ENCODE data around the gene RANBP1.

The RANBP1 gene

DNA sequence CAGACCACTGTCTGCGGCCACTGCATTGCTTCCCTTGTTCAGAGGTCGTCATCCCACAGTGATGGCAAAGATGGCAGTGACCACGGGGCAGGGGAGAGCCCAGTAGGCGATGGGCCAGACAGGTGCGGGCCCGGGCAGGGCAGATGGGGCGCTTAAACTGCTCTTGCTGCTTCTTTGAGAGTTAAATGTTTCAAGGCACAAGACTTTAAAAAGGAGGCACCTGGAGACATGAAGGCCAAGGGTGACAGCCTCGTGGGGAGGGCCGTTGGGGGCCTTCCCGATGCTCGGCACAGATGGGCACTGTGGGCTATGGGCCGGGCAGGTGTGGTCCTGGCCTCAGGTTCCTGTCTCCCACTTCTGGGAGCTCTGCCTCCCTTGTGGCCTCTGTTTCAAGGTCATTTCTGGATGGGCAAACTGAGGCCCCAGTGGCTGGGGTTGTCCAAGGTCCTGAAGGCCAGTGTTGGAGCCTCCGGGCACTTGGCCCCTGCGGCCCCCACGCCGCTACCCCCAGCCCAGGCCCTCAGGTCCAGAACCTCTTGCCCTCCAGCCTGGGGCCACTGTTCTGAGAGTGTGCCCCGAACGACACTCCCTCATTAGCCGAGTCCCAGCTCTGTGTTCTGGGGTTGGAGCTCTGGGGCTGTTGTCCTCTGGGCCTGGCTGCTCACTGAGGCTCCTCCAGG lies 51.9 kb downstream of the RANBP1 start:
- no peak for DNase-seq (ENCODE audit: low read depth in 1 of 2, low spot score in 1 of 2)

DNA sequence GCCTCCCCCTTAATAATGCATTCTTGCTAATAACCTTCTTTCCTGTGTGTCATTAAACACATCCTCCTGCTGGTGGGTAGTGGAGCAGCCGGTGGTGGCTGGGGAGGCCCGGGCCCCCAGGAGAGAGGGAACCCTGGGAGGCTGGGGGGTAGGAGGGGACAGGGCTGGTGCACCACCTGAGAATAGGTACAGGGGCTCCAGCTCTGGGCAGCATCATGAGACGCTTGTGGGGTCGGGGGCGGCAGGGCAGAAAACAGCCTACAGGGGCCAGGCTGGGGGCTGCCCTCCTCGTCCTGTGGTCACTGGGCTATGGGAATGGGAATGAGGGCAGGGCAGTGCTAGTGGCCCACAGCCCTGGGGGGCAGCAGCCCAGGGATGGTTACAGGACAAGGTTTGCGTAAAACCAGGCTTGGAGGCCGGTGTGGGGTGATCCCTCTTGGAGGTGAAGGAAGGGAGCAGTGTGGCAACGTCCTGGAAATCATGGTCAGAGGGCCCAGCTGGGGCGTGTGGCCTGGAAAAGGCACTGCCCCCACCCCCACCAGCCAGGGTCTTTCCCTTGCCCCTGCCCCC lies 53.4 kb downstream of the RANBP1 start:
- no peak for DNase-seq (ENCODE audit: low read depth in 1 of 2, low spot score in 1 of 2)

DNA sequence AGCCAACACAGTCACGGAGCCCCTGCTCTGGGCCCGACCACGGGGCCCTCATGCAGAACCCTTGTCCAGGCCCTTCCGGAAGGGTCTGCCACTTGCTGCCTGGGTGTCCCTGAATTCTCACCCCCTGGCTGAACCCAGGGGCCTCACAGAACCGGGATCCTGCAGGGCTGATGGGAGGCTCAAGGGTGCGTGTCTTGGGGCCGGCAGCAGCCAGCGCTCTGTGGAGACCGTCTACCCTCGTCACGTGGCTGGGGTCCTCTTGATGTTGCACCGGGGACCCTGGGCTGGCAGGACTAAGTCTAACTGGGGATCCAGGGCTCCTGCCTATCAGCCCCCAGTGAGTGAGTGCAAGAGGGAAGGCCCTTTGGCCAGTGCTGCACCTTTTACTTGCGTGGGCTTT lies 54.3 kb downstream of the RANBP1 start:
- no peak for DNase-seq (ENCODE audit: low read depth in 1 of 2, low spot score in 1 of 2)

DNA sequence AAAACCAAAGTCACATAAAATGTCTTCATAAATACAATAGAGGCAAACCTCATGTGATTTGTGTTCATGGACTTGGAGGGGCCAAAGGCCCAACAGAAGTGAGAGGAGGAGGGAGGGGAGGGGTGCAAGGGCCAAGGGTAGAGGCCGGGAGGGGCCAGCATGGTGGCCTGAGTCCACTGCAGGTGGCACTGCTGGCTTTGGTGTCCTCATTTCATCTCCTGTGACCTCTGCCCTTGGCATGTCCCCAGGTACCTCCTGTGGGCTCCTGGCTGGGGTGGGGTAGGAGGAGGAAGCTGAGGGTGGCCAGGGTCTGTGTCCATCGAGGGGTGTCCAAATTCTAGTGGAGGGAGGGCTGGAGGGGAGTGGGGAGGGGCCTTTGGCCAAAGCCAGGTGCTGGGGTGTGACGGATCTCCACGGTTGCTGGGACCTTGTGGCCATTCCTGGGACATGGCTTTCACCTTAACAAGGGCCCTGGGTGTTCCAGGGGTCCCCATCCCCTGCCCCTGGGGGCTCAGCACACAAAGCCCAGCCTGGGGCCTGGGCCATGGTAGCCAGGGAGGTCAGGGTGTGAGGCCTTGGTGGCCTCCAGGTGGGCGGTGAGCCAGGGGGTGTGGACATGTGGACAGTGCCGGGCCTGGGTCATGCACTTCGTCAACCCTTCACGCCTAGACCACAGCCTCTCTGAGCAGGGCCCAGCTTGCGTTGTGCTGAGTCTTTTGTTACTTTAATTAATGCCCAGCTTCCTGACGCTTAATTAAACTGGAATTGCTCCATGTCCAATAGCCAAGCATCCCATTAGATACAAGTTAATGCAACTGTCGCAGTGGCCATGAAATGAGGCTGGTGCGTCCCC lies 55.6 kb downstream of the RANBP1 start:
- no peak for DNase-seq (ENCODE audit: low read depth in 1 of 2, low spot score in 1 of 2)

DNA sequence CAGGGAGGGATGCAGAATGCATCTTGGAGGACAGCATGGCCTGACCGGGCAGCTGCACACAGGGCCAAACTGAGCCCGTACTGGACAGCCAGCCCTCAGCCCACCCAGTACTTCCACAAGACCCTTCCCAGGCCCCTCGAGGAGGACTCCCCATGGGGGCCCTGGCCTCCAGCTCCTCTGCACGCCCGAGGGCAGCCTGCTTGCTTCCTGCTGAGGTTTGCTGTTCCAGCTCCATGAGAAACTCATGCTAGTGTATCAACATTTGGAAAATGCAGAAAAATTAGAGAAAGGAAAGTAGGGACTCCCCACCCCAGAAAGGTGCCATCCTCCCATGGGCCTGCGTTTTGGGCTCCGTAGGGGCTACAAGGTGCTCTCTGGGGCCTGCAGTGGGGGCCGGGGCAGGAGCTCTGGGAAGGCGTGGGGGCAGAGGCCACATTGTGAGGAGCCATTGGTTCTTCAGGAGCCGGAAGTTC lies 56.3 kb downstream of the RANBP1 start:
- DNase-seq (ENCODE audit: low read depth in 1 of 2, low spot score in 1 of 2) = no peak

DNA sequence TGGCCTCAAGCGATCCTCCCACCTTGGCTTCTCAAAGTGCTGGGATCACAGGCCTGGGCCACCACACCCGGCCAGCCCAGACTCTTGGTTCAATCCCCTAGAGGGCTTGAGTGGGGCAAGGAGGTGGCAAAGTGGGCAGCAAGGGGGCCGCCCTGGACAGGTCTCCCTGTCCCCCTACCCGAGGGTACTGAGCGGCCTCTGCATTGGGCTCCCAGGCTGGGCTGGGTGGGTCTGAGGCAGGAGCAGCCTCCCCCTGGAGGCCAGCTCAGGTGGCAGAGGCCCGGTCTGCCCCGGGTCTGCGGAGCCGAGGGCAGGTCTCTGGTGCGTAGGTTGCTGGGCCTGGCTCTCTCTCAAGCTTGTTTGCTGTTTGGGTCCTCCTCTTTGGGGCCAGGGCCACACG lies 57.3 kb downstream of the RANBP1 start:
- DNase-seq (ENCODE audit: low read depth in 1 of 2, low spot score in 1 of 2) = no peak

DNA sequence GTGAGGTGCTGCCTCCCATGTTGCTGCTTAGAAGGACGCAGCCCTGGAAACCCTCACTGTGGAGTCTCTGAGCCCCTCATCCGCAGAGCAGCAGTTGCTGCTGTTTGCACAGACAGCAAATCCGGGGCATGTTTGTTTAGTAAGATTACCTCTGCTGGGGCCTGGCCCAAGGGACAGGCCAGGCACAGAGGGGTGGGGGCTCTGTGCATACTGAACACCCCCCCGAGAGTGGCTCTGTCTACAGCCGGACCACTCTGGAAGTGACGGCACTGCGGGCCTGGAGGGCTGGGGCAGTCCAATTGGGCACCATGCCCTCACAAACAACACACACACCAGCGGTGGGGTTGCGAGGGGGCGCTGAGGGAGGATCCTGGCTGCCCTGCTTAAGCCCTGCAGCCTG lies 57.9 kb downstream of the RANBP1 start:
- no peak for DNase-seq (ENCODE audit: low read depth in 1 of 2, low spot score in 1 of 2)

DNA sequence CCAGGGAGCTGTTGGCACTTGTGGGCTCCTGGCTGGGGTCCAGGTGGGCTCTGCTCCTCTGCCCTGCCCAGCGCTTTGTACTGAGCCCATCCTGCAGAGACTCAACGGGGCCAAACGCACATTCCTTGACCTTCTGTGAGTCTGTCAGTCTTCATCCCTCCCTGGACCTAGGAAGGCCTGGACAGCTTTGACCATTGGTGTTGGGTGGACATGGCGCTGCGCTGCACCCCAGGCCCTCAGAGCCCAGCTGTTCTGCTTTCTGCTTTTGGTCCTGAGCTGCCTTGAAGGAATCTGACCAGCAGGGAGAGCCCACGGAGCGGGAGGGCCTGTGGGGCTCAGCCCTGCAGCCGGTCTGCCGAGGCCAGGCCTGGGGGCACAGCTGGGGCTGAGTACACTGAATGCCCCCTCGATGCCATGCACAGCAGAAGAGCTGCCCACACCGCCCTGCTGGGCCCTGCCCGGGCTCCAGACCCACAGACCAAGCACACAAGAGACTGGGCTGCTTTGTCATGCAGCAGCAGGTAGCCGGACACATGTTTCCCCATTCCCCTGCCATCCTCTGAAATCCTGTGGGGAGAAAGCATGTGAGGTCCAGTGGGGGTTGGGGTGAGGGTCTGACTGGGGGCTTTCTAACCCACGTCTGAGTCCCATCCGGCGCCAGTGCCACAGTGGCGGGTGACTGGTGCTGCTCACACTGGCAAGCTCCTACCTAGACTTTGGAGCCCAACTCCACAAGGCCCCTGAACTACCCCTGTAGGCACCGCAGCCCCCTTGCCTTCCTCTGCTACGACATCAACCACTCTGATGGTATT lies 59.1 kb downstream of the RANBP1 start:
- no peak for DNase-seq (ENCODE audit: low read depth in 1 of 2, low spot score in 1 of 2)

DNA sequence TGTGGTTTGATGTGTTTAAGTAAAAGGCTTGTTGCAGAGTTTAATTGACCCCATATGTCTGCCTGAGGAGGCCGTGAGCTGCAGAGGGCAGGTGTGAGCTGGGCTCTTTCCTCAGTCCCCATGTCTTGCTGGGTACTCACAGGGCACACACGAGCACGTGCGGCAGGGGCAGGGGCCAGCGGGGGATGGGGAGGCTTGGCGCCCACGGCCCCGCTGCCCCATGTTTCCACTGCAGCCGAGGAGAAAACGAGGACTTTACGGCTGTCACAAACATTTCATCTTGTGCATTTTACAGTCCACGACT lies 59.6 kb downstream of the RANBP1 start:
- DNase-seq (ENCODE audit: low read depth in 1 of 2, low spot score in 1 of 2) = no peak

DNA sequence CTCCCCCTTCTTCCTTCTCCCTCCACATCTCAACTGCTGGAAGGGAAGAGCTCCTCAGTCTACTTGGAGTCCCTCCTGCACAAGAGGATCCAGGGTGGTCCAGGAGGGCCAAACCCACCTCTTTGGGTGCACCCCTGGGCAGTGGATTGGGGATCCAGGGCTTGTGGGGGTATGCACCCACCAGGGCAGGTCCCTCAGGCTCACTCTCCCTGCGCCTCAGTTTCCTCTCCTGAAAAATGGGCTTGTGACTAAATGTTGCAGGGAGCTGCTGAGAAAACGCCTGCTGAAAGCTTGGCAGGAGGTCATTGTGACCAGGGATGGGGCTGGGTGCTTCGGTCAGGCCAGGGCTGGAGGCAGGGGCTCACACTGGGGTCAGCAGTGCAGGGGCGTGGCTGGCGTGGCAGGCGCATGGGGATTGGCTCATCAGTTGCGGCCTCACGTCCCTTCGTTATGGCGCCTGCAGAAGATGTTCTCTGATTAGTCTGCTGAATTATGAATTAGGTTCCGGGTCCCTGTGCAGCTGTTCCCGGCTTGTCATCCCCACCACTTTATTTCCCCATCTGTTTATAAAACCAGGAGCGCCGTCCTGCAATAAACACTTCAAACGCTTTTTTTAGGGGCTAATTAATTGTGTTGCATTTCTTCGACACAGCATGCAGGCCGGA lies 60.6 kb downstream of the RANBP1 start:
- no peak for DNase-seq (ENCODE audit: low read depth in 1 of 2, low spot score in 1 of 2)
